Measurements from ENCODE around the gene CTNNA1.

DNA sequence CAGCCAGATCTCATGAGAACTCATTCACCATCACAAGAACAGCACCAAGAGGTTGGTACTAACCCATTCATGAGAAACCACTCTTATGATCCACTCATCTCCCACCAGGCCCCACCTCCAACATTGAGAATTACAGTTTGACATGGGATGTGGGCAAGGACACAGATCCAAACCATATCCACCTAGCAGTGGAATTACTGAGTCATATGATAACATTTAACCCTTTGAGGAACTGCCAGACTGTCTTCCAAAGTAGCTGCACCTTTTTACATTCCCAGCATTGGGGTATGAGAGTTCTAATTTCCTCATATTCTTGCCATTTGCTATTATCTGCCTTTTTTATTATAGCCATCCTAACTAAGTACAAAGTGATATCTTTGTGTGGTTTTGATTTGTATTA, 51.9 kb downstream of the CTNNA1 start:
- TF ChIP-seq, protein P1, sequence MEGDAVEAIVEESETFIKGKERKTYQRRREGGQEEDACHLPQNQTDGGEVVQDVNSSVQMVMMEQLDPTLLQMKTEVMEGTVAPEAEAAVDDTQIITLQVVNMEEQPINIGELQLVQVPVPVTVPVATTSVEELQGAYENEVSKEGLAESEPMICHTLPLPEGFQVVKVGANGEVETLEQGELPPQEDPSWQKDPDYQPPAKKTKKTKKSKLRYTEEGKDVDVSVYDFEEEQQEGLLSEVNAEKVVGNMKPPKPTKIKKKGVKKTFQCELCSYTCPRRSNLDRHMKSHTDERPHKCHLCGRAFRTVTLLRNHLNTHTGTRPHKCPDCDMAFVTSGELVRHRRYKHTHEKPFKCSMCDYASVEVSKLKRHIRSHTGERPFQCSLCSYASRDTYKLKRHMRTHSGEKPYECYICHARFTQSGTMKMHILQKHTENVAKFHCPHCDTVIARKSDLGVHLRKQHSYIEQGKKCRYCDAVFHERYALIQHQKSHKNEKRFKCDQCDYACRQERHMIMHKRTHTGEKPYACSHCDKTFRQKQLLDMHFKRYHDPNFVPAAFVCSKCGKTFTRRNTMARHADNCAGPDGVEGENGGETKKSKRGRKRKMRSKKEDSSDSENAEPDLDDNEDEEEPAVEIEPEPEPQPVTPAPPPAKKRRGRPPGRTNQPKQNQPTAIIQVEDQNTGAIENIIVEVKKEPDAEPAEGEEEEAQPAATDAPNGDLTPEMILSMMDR (IDR thresholded peaks at IDR 0.05 in 4 of 5, conservative IDR thresholded peaks at IDR 0.05 in 1 of 5), result no peak
- no peak for TF ChIP-seq POLR2A (IDR thresholded peaks at IDR 0.05)
